Stomach (tissue), 9 donors: ENCODE measurements around the gene OOSP3. TPM values are rescaled to one million over a fixed set of nuclear protein-coding genes. Genes with fewer than 3 reads are reported as not detected.
"Not testable (repeated sequence)": the region's sequence is repeated elsewhere in the genome, so short reads cannot be mapped to it uniquely, and the experiment has no call there.

Source experiments
- DNase-seq, 2 donors: peaks; one replicate each; pipeline versions ENCODE4 v3.0.0 to v3.0.0-alpha.2; 2013 to 2019
- H3K27ac ChIP-seq, 5 donors: fragments of 200-600 bp in 4 of 5; sonication (generic) in 4 of 5; one replicate each; pipeline ENCODE4 v1.5.1; 2013 to 2019; ENCODE audit warnings: mild to moderate bottlenecking in 1 of 5, moderate library complexity in 1 of 5
- H3K27me3 ChIP-seq, 3 donors: fragments of 200-600 bp; sonication (generic); one replicate each; pipeline ENCODE4 v1.5.1; 2017 to 2019; ENCODE audit warnings: mixed run types in 1 of 3
- H3K36me3 ChIP-seq, 4 donors: fragments of 200-600 bp; sonication (generic); 1 replicate in 3 of 4; 2 replicates in 1 of 4; pipeline ENCODE4 v1.5.1; 2016 to 2019
- H3K4me1 ChIP-seq, 4 donors: fragments of 200-600 bp; sonication (generic); one replicate each; pipeline ENCODE4 v1.5.1; 2016 to 2019
- H3K4me3 ChIP-seq, 4 donors: fragments of 200-600 bp; sonication (generic) in 3 of 4; one replicate each; pipeline ENCODE4 v1.5.1; 2016 to 2019; ENCODE audit warnings: mild to moderate bottlenecking in 1 of 4
- H3K9me3 ChIP-seq, 4 donors: fragments of 200-600 bp; sonication (generic); one replicate each; pipeline ENCODE4 v1.5.1; 2016 to 2019
- EP300 ChIP-seq: sonication (generic); formaldehyde crosslinking; IDR thresholded peaks from one replicate; pipeline ENCODE4 v1.6.1; 2017; ENCODE audit warnings: antibody characterized with exemption
- POLR2A ChIP-seq, 4 donors: fragments of 450-650 bp; IDR thresholded peaks; one replicate each; pipeline ENCODE4 v1.6.1; 2016; ENCODE audit warnings: antibody characterized with exemption in 4 of 4, control low read depth in 2 of 4, mild to moderate bottlenecking in 1 of 4, moderate library complexity in 1 of 4
- POLR2AphosphoS5 ChIP-seq, 3 donors: sonication (generic); formaldehyde crosslinking; IDR thresholded peaks; one replicate each; pipeline ENCODE4 v1.6.1; 2016; ENCODE audit warnings: antibody characterized with exemption in 3 of 3
- WGBS, 5 donors: extraction: QIAGEN DNeasy Blood & Tissue Kit in 3 of 5; methylation state at CpG; one replicate each; pipeline versions ENCODE4 v1.1.5 to v1.1.7; 2013 to 2018; 5-methylcytosine and 5-hydroxymethylcytosine counted together
- intact Hi-C: fragments of 100-400 bp; cut with DNase I; formaldehyde crosslinking; loops from one replicate; pipeline ENCODE4 v1.15.1; 2023; ENCODE audit warnings: low total_unique reads
- polyA plus RNA-seq, 3 donors: library from polyadenylated mRNA; stranded (reverse); fragments of 200-250 nt; gene quantifications; one replicate each; pipeline ENCODE4 v1.2.3, GENCODE V29; 2013
- total RNA-seq, 5 donors: library from RNA; depleted of rRNA; stranded (reverse); fragments of >200 nt; gene quantifications; one replicate each; pipeline versions ENCODE4 v1.1.0 to v1.2.3, GENCODE V29; 2014 to 2016
- TF ChIP-seq, protein P1 (sequence below), 7 experiments: fragments of 450-650 bp in 4 of 7; fragments of 200-600 bp in 3 of 7; sonication (generic) in 3 of 7; IDR thresholded peaks; one replicate each; pipeline ENCODE4 v1.5.1; 2016 to 2019; ENCODE audit warnings: antibody characterized with exemption in 7 of 7, control low read depth in 2 of 7, mild to moderate bottlenecking in 1 of 7
- donor health status: healthy with polysubstance abuse.
- donor health status: Bipolar disorder and iron deficiency.
- donor health status: healthy.

OOSP3 gene
- total and polyA plus RNA-seq, 8 donors, result not detected

DNA sequence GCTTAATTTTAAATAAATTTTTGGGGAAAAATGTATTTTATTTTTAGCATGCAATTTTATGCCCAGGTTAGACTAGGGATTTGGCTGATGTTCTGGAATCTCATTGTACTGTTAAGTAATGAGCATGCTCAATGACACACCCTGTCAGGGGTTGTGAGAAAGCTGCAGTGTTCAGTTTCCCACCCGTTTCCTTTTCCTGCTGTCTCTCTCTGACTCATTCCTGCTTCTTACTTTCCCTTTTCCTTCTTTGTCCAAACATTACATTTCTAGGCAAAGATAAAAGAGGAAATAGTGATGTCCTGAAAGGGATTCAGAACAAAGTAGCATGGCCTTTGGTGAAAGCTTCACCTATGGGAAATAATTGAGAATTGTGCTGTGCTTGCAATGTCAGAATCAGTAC is 22.7 kb downstream of the OOSP3 start:
- H3K27ac ChIP-seq, result no peak overlapping the region
- peaks cover 0 to 6% (median 0%) of the 10 kb centered on the region in 4 donors for H3K4me1 ChIP-seq
- no peaks in the 10 kb centered on the region for H3K9me3 ChIP-seq
- DNase-seq, result peak in 1 of 2 donors; percentile 41
- H3K4me3 ChIP-seq, result no peak overlapping the region
- H3K27me3 ChIP-seq, result no peaks in the 10 kb centered on the region
- no peak for TF ChIP-seq POLR2A (IDR thresholded peaks at IDR 0.05)
- TF ChIP-seq EP300, result no peak
- TF ChIP-seq, protein P1, sequence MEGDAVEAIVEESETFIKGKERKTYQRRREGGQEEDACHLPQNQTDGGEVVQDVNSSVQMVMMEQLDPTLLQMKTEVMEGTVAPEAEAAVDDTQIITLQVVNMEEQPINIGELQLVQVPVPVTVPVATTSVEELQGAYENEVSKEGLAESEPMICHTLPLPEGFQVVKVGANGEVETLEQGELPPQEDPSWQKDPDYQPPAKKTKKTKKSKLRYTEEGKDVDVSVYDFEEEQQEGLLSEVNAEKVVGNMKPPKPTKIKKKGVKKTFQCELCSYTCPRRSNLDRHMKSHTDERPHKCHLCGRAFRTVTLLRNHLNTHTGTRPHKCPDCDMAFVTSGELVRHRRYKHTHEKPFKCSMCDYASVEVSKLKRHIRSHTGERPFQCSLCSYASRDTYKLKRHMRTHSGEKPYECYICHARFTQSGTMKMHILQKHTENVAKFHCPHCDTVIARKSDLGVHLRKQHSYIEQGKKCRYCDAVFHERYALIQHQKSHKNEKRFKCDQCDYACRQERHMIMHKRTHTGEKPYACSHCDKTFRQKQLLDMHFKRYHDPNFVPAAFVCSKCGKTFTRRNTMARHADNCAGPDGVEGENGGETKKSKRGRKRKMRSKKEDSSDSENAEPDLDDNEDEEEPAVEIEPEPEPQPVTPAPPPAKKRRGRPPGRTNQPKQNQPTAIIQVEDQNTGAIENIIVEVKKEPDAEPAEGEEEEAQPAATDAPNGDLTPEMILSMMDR (IDR thresholded peaks at IDR 0.05), result no peak
- no peak for TF ChIP-seq POLR2AphosphoS5 (IDR thresholded peaks at IDR 0.05)
- H3K36me3 ChIP-seq, result no peaks in the 10 kb centered on the region
- 15 to 55% (median 28%) methylated on average over 1 of the region's 1 CpG for WGBS, 5 donors
- intact Hi-C loops, result no loop called here

DNA sequence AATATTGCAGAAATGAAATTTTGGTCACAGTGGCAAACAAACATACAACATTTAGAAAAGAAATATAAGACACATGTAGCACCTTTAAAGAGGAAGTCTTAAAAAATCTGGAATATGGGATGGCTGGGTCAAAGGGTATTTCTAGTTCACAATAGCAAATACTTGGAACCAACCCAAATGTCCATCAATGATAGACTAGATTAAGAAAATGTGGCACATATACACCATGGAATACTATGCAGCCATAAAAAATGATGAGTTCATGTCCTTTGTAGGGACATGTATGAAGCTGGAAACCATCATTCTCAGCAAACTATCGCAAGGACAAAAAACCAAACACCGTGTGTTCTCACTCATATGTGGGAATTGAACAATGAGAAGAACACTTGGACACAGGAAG is 25.0 kb downstream of the OOSP3 start:
- H3K27ac ChIP-seq, H3K27me3 ChIP-seq, H3K36me3 ChIP-seq, intact Hi-C loops, H3K4me3 ChIP-seq, H3K4me1 ChIP-seq, H3K9me3 ChIP-seq, DNase-seq: not testable (repeated sequence)
- WGBS, 5 donors, result 85 to 100% (median 90%) methylated on average over 2 of the region's 2 CpGs

DNA sequence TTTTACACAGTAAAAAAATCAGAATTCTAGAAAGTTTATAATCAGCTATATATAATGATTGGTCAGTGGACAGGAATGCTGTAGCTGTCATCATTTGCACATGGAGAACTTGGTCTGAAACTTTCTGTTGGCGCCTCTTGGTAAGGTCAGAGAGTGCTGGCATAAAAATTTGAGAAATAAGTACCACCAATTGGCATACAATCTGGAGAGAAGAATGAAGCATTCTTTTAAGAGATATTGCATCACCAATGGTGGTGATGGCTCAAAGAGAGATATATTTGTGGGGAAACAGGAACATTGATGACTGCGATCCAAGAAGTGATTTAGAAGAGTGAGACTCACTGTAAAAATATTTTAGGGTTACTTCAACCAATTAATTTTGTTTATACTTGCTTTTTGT is 39.9 kb downstream of the OOSP3 start:
- no peak overlapping the region for H3K4me3 ChIP-seq
- intact Hi-C loops, result no loop called here
- H3K36me3 ChIP-seq, result no peaks in the 10 kb centered on the region
- WGBS, 5 donors, result 87 to 97% (median 93%) methylated on average over 2 of the region's 2 CpGs
- no peak for DNase-seq
- H3K27ac ChIP-seq, result no peak overlapping the region
- TF ChIP-seq EP300 (no peak), POLR2AphosphoS5 (IDR thresholded peaks at IDR 0.05) (no peak), POLR2A (IDR thresholded peaks at IDR 0.05) (no peak)
- TF ChIP-seq, protein P1 (IDR thresholded peaks at IDR 0.05), result no peak
- H3K4me1 ChIP-seq, result peaks cover 0 to 9% (median 0%) of the 10 kb centered on the region in 4 donors
- peaks cover 7 to 23% (median 16%) of the 10 kb centered on the region in 4 donors for H3K9me3 ChIP-seq
- no peaks in the 10 kb centered on the region for H3K27me3 ChIP-seq

DNA sequence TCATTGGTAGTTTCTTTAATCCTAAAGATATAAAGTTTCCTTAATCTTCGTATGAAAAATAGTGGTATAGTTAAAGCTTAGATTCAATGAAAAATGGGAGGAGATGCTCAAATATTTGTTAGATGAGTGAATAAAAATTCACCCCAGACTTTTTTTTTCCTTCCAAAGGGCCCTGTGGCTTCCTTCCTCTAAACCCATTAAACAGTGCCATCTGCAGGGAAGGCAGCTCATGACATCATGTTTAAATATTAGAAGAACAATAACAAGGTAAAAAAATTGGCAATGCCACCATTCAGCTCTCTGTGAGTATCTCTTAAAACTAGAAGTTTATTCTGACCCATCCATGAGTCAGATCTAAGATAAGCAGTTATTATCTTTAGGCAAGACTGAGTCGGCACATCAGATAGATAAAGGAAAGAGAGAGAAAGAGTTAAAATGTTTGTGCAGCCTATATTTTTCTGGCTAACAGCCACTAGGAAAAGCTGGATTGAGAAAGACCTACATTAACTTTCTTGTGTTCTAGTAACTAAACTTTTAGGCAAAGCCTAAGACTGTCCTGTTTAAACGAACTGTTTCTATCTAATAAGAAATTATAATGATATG is 40.5 kb downstream of the OOSP3 start:
- Histone ChIP-seq H3K36me3 (no peaks in the 10 kb centered on the region), H3K27ac (no peak overlapping the region), H3K9me3 (peaks cover 13 to 29% (median 22%) of the 10 kb centered on the region in 4 donors), H3K4me3 (no peak overlapping the region), H3K27me3 (no peaks in the 10 kb centered on the region), H3K4me1 (peaks cover 0 to 9% (median 0%) of the 10 kb centered on the region in 4 donors)
- intact Hi-C loops, result no loop called here
- 30 to 44% (median 37%) methylated on average over 3 of the region's 3 CpGs for WGBS, 5 donors
- TF ChIP-seq EP300, result no peak
- TF ChIP-seq, protein P1 (IDR thresholded peaks at IDR 0.05), result peak in 3 of 7 experiments; percentile 24 to 46 (median 35)
- TF ChIP-seq POLR2A (IDR thresholded peaks at IDR 0.05), result no peak
- peak; percentile 58 to 67 for DNase-seq

DNA sequence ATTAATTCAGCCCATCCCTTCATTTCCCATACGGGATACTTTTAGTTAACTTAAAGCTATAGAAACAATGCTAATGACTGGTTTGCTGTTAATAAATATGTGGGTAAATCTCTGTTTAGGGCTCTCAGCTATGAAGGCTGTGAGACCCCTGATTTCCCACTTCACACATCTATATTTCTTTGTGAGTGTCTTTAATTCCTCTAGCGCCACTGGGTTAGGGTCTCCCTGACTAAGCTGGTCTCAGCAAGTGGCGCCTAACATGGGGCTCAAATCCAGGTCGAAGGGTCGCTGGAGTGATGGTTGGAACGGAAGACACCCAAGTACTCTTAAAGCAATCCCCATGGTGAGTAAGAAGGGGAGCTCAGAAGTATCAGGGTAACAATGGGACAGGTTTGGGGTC is 45.2 kb downstream of the OOSP3 start:
- no peaks in the 10 kb centered on the region for H3K27me3 ChIP-seq
- no peaks in the 10 kb centered on the region for H3K36me3 ChIP-seq
- peaks cover 0 to 5% (median 0%) of the 10 kb centered on the region in 4 donors for H3K4me1 ChIP-seq
- intact Hi-C loops, result no loop called here
- H3K4me3 ChIP-seq, result no peak overlapping the region
- 93 to 96% (median 95%) methylated on average over 6 of the region's 6 CpGs for WGBS, 5 donors
- TF ChIP-seq, protein P1 (IDR thresholded peaks at IDR 0.05), result no peak
- TF ChIP-seq EP300 (no peak), POLR2A (IDR thresholded peaks at IDR 0.05) (no peak), POLR2AphosphoS5 (IDR thresholded peaks at IDR 0.05) (no peak)
- no peak overlapping the region for H3K27ac ChIP-seq
- no peak for DNase-seq
- H3K9me3 ChIP-seq, result peaks cover 19 to 54% (median 46%) of the 10 kb centered on the region in 4 donors
